Choroid plexus epithelial cell (primary cell): ENCODE measurements around the gene AKT1S1.
A peak's percentile ranks its signal among the peaks of the same experiment; 100 is the strongest.
"Not testable (repeated sequence)": the region's sequence is repeated elsewhere in the genome, so short reads cannot be mapped to it uniquely, and the experiment has no call there.

Experiments used
- DNase-seq: peaks from one replicate; pipeline ENCODE4 v3.0.0-alpha.2; 2010; ENCODE audit warnings: low read depth
- H3K4me3 ChIP-seq: 2 replicates; pipeline ENCODE4 v1.5.1; 2011; ENCODE audit warnings: low read depth, mild to moderate bottlenecking, control low read depth, low read length, moderate library complexity
- CTCF ChIP-seq: conservative IDR thresholded peaks from 2 replicates; pipeline ENCODE4 v1.5.1; 2011; ENCODE audit warnings: low read depth, mild to moderate bottlenecking, control low read depth, inconsistent platforms, low read length, moderate library complexity

Gene AKT1S1

GRCh38 chr19:49877020-49877878, at the start of gene AKT1S1, which contains the start of gene TBC1D17:
TSS of gene AKT1S1 (minus strand) at chr19:49877355. CDS start at chr19:49873295, 4,060 bp downstream.
TSS of gene TBC1D17 (plus strand) at chr19:49877702. CDS start at chr19:49877724, 22 bp downstream.
- TF ChIP-seq CTCF, result no peak
- DNase-seq, result peak; percentile 100

GRCh38 chr19:49926515-49926914, 49.4 kb upstream of the AKT1S1 start:
- H3K4me3 ChIP-seq, result no peak overlapping the region
- TF ChIP-seq CTCF, result no peak
- no peak for DNase-seq

More at GRCh38 chr19:49877020-49877878, at the start of gene AKT1S1, which contains the start of gene TBC1D17:
- H3K4me3 ChIP-seq, result peak within 1 kb of the TSS; percentile 100

GRCh38 chr19:49925486-49925885, 48.3 kb upstream of the AKT1S1 start:
- no peak overlapping the region for H3K4me3 ChIP-seq
- TF ChIP-seq CTCF, result no peak
- no peak for DNase-seq

GRCh38 chr19:49924881-49925210, 47.7 kb upstream of the AKT1S1 start:
- not testable (repeated sequence) for DNase-seq, H3K4me3 ChIP-seq

- no peak for TF ChIP-seq CTCF
- H3K4me3 ChIP-seq, result no peak overlapping the region
- DNase-seq, result no peak
These were observed 47.1 kb upstream of the AKT1S1 start for GRCh38 chr19:49924004-49924880.

- no peak for TF ChIP-seq CTCF
- no peak overlapping the region for H3K4me3 ChIP-seq
- DNase-seq, result no peak
These were observed 46.2 kb upstream of the AKT1S1 start for GRCh38 chr19:49923055-49924003.
